GM18499 (cell line): ENCODE measurements around the gene MYPN.

Source experiments
- ATAC-seq: cut with Tn5 transposase; IDR thresholded peaks from one replicate; pipeline ENCODE4 v1.9.1; 2021; ENCODE audit warnings: moderate number of reproducible peaks; ENCODE audit not compliant: insufficient read depth, unreplicated experiment

MYPN gene

GRCh38 chr10:68251151-68251550, 141.9 kb downstream of the MYPN start:
- no peak for ATAC-seq

GRCh38 chr10:68251625-68252495, 142.6 kb downstream of the MYPN start:
- no peak for ATAC-seq

- ATAC-seq: no peak
Observed at GRCh38 chr10:68253346-68253745, 144.1 kb downstream of the MYPN start.

DNA sequence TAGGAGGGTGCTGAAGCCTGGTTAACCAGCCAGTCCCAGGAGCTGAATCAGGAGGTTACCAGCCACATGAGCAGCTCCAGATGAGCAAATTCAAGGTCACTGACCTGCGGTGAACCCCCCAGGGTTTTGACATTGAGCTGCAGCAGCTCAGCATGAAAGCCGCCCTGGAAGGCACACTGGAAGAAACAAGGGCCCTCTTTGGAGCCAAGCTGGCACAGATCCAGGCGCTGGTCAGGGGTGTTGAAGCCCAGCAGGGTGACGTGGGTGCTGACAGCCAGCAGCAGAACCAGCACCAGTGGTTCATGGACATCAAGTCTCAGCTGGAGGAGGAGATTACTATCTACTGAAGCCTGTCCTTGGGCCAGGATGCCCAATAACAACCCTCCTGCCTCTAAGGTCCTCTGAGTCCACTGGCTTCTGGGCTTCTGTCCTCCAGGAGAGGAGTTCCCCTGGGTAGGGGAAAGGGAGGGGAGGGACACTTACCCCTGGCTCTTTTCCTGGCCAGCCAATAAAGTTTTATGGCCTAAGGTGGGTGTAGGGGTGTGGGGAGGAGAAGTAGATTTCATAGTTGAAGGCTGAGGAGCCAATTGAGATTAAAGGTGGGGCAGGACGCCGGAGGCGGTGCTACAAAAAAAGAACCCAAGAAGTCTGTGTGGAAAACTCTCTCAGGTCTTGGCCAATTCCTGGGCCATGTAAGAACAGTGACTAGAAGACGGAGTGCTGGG, 152.0 kb downstream of the MYPN start:
- ATAC-seq: no peak
